Hepatocyte (in vitro differentiated cells): ENCODE data around the gene RTP1. TPM values are rescaled to one million over a fixed set of nuclear protein-coding genes. Genes with fewer than 3 reads are reported as not detected.
A peak's percentile ranks its signal among the peaks of the same experiment; 100 is the strongest.

Source experiments
- DNase-seq: peaks from one replicate; pipeline ENCODE4 v3.0.0-alpha.2; 2016; ENCODE audit warnings: low spot score
- H2AFZ ChIP-seq: fragments of 200-600 bp; sonication (generic); 2 replicates; pipeline ENCODE4 v1.6.0; 2016; ENCODE audit warnings: antibody characterized with exemption, mild to moderate bottlenecking
- H3K27ac ChIP-seq: fragments of 200-600 bp; sonication (generic); 2 replicates; pipeline ENCODE4 v1.5.1; 2016; ENCODE audit warnings: mild to moderate bottlenecking
- H3K27me3 ChIP-seq: fragments of 200-600 bp; sonication (generic); 2 replicates; pipeline ENCODE4 v1.6.1; 2016
- H3K36me3 ChIP-seq: fragments of 200-600 bp; sonication (generic); replicated peaks from 2 replicates; pipeline ENCODE4 v1.5.1; 2016; ENCODE audit warnings: low read depth; ENCODE audit not compliant: insufficient read depth
- H3K4me1 ChIP-seq: fragments of 200-600 bp; sonication (generic); 2 replicates; pipeline ENCODE4 v1.5.1; 2016; ENCODE audit warnings: mild to moderate bottlenecking, moderate library complexity; ENCODE audit not compliant: insufficient read depth
- H3K4me2 ChIP-seq: fragments of 200-600 bp; sonication (generic); 2 replicates; pipeline ENCODE4 v1.6.0; 2016
- H3K4me3 ChIP-seq: fragments of 200-600 bp; sonication (generic); 2 replicates; pipeline ENCODE4 v1.5.1; 2016; ENCODE audit warnings: mild to moderate bottlenecking
- H3K79me2 ChIP-seq: fragments of 200-600 bp; sonication (generic); 2 replicates; pipeline ENCODE4 v1.6.0; 2017; ENCODE audit warnings: mild to moderate bottlenecking
- H3K9me2 ChIP-seq: fragments of 200-600 bp; sonication (generic); replicated peaks from 2 replicates; pipeline ENCODE4 v1.6.0; 2017; ENCODE audit warnings: mild to moderate bottlenecking; ENCODE audit not compliant: insufficient read depth
- H3K9me3 ChIP-seq: fragments of 200-600 bp; sonication (generic); 2 replicates; pipeline ENCODE4 v1.5.1; 2016; ENCODE audit warnings: low read depth, mild to moderate bottlenecking
- H4K20me1 ChIP-seq: fragments of 200-600 bp; sonication (generic); 2 replicates; pipeline ENCODE4 v1.6.0; 2016; ENCODE audit warnings: mild to moderate bottlenecking; ENCODE audit not compliant: insufficient read depth, poor library complexity, severe bottlenecking
- CTCF ChIP-seq: fragments of 200-600 bp; sonication (generic); IDR thresholded peaks from 2 replicates; pipeline ENCODE4 v1.5.1; 2016; ENCODE audit warnings: antibody characterized with exemption, mild to moderate bottlenecking; ENCODE audit not compliant: poor library complexity
- EZH2 ChIP-seq: fragments of 200-600 bp; sonication (generic); IDR thresholded peaks from 2 replicates; pipeline ENCODE4 v1.6.1; 2016; ENCODE audit warnings: antibody characterized with exemption, mild to moderate bottlenecking, borderline replicate concordance
- EZH2phosphoT487 ChIP-seq: fragments of 200-600 bp; sonication (generic); IDR thresholded peaks from one replicate; pipeline ENCODE4 v1.6.1; 2018; ENCODE audit warnings: antibody characterized with exemption, mild to moderate bottlenecking, low read depth, moderate library complexity; ENCODE audit not compliant: unreplicated experiment, severe bottlenecking
- WGBS: methylation state at CpG from one replicate; pipeline ENCODE4 v1.1.6; 2016; ENCODE audit warnings: low lambda C conversion rate; ENCODE audit errors: missing lambda C conversion rate; 5-methylcytosine and 5-hydroxymethylcytosine counted together
- polyA plus RNA-seq: library from polyadenylated mRNA; unstranded; fragments of >200 nt; fragmentation: Nextera tagmentation; extraction: Ambion mirVana; gene quantifications from 2 replicates; pipeline ENCODE4 v1.2.1, GENCODE V29; 2016
- total RNA-seq: library from RNA; depleted of rRNA; stranded (reverse); fragments of >200 nt; gene quantifications from 2 replicates; pipeline ENCODE4 v1.2.3, GENCODE V29; 2014

RTP1 gene, protein sequence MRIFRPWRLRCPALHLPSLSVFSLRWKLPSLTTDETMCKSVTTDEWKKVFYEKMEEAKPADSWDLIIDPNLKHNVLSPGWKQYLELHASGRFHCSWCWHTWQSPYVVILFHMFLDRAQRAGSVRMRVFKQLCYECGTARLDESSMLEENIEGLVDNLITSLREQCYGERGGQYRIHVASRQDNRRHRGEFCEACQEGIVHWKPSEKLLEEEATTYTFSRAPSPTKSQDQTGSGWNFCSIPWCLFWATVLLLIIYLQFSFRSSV
- total RNA-seq (not detected in 2 replicates), polyA plus RNA-seq (not detected in 2 replicates)

- no peaks in the 10 kb centered on the region for H3K36me3 ChIP-seq
- H3K27me3 ChIP-seq = no peaks in the 10 kb centered on the region
- no peaks in the 10 kb centered on the region for H3K4me1 ChIP-seq
- H2AFZ ChIP-seq = no peak within 1 kb of the TSS
- H4K20me1 ChIP-seq = no peaks in the 10 kb centered on the region
- DNase-seq = no peak
- H3K4me2 ChIP-seq = no peak within 1 kb of the TSS
- H3K9me3 ChIP-seq = no peaks in the 10 kb centered on the region
- H3K27ac ChIP-seq = no peak within 1 kb of the TSS
- H3K9me2 ChIP-seq = no peaks in the 10 kb centered on the region
- no peaks in the 10 kb centered on the region for H3K79me2 ChIP-seq
- 88% methylated on average over 8 of the region's 8 CpGs for WGBS
- TF ChIP-seq EZH2 (no peak), CTCF (no peak), EZH2phosphoT487 (no peak)
- H3K4me3 ChIP-seq = no peak within 1 kb of the TSS
Observed at GRCh38 chr3:187197335-187197649, at the start of gene RTP1. Gene RTP1, plus strand, starts transcription at chr3:187197486. Its CDS starts 30 bp downstream, at chr3:187197516.

- Histone ChIP-seq H3K4me2 (no peak overlapping the region), H3K4me1 (no peaks in the 10 kb centered on the region), H2AFZ (no peak overlapping the region), H3K79me2 (no peaks in the 10 kb centered on the region), H3K9me3 (no peaks in the 10 kb centered on the region), H4K20me1 (no peaks in the 10 kb centered on the region), H3K9me2 (no peaks in the 10 kb centered on the region), H3K27ac (no peak overlapping the region), H3K27me3 (no peaks in the 10 kb centered on the region), H3K4me3 (no peak overlapping the region), H3K36me3 (no peaks in the 10 kb centered on the region)
- TF ChIP-seq CTCF (no peak), EZH2 (no peak), EZH2phosphoT487 (no peak)
- WGBS = 86% methylated on average over 7 of the region's 7 CpGs
- DNase-seq = no peak
Observed at GRCh38 chr3:187150186-187150585, 47.1 kb upstream of the RTP1 start.

GRCh38 chr3:187150599-187150998 is 46.7 kb upstream of the RTP1 start:
- Histone ChIP-seq H2AFZ (no peak overlapping the region), H3K4me2 (no peak overlapping the region), H3K36me3 (no peaks in the 10 kb centered on the region), H3K9me3 (no peaks in the 10 kb centered on the region), H3K4me1 (no peaks in the 10 kb centered on the region), H3K27ac (no peak overlapping the region), H3K4me3 (no peak overlapping the region), H3K27me3 (no peaks in the 10 kb centered on the region), H3K9me2 (no peaks in the 10 kb centered on the region), H3K79me2 (no peaks in the 10 kb centered on the region), H4K20me1 (no peaks in the 10 kb centered on the region)
- no peak for DNase-seq
- TF ChIP-seq CTCF (peak; percentile 20), EZH2phosphoT487 (no peak), EZH2 (no peak)
- WGBS = 86% methylated on average over 2 of the region's 2 CpGs

GRCh38 chr3:187161556-187161955 is 35.7 kb upstream of the RTP1 start:
- no peak overlapping the region for H3K4me2 ChIP-seq
- H2AFZ ChIP-seq = no peak overlapping the region
- no peaks in the 10 kb centered on the region for H4K20me1 ChIP-seq
- H3K9me3 ChIP-seq = no peaks in the 10 kb centered on the region
- no peaks in the 10 kb centered on the region for H3K4me1 ChIP-seq
- H3K27ac ChIP-seq = no peak overlapping the region
- no peak for DNase-seq
- no peak overlapping the region for H3K4me3 ChIP-seq
- H3K9me2 ChIP-seq = no peaks in the 10 kb centered on the region
- TF ChIP-seq EZH2 = no peak
- TF ChIP-seq CTCF = no peak
- no peak for TF ChIP-seq EZH2phosphoT487
- no peaks in the 10 kb centered on the region for H3K27me3 ChIP-seq
- H3K36me3 ChIP-seq = no peaks in the 10 kb centered on the region
- H3K79me2 ChIP-seq = no peaks in the 10 kb centered on the region
